GM12878 (cell line): Measurements from ENCODE around the gene SULT1C4. TPM values are rescaled to one million over a fixed set of nuclear protein-coding genes. Genes with fewer than 3 reads are reported as not detected.

Experiments
- ATAC-seq: fragments of 200-7000 bp; cut with Tn5 transposase; 3 replicates; pipeline ENCODE4 v1.9.1; 2020; ENCODE audit warnings: mild to moderate bottlenecking, moderate library complexity
- BruUV-seq: library from RNA; stranded (reverse); fragments of 400-500 nt; replicated peaks from 2 replicates; lab custom pipeline; 2021; lab: Mats Ljungman, UMichigan
- CTCF ChIA-PET: fragments of 300-600 bp; sonication (Branson Sonifier 250); formaldehyde crosslinking; extraction: SDS; loops from one replicate; lab custom pipeline; 2021; ENCODE audit warnings: inconsistent platforms; lab: Yijun Ruan, JAX
- POLR2A ChIA-PET: fragments of 350-600 bp; formaldehyde crosslinking; extraction: SDS; loops from one replicate; lab custom pipeline; 2021; ENCODE audit warnings: inconsistent platforms; lab: Charles Lee
- RAD21 ChIA-PET: fragments of 300-600 bp; sonication (Branson Sonifier 250); formaldehyde crosslinking; loops from one replicate; lab custom pipeline; 2023; ENCODE audit warnings: antibody characterized with exemption; ENCODE audit not compliant: unreplicated experiment; lab: Charles Lee
- SMC1A ChIA-PET: fragments of 300-600 bp; sonication (Branson Sonifier 250); formaldehyde crosslinking; loops from one replicate; lab custom pipeline; 2023; ENCODE audit not compliant: unreplicated experiment, uncharacterized antibody; lab: Charles Lee
- DNase-seq: peaks from one replicate; pipeline ENCODE4 v3.0.0-alpha.2; 2011; ENCODE audit warnings: low read depth, low spot score
- FAIRE-seq: peaks from 3 replicates; lab custom pipeline; 2011; peaks lifted over from hg19 to GRCh38; lab: Jason Lieb, UNC
- H2AFZ ChIP-seq: 2 replicates; pipeline ENCODE4 v1.6.0; 2011; ENCODE audit warnings: low read depth, low read length, control low read depth; ENCODE audit not compliant: control insufficient read depth
- H3K27ac ChIP-seq: 2 replicates; pipeline ENCODE4 v1.5.1; 2011; ENCODE audit warnings: control low read depth; ENCODE audit not compliant: control insufficient read depth, insufficient read depth
- H3K27me3 ChIP-seq, 2 experiments: replicated peaks in 1 of 2; 2 replicates each; pipeline versions ENCODE4 v1.6.0 to v1.6.1; 2011; ENCODE audit warnings: low read length in 1 of 2; ENCODE audit not compliant: control insufficient read depth in 2 of 2, insufficient read depth in 2 of 2
- H3K36me3 ChIP-seq, 2 experiments: 2 replicates each; pipeline ENCODE4 v1.5.1; 2011; ENCODE audit warnings: low read length in 1 of 2; ENCODE audit not compliant: control insufficient read depth in 2 of 2, insufficient read depth in 2 of 2
- H3K4me1 ChIP-seq: 2 replicates; pipeline ENCODE4 v1.6.1; 2011; ENCODE audit warnings: mild to moderate bottlenecking, low read length, moderate library complexity, mixed read lengths; ENCODE audit not compliant: control insufficient read depth, insufficient read depth
- H3K4me2 ChIP-seq: 2 replicates; pipeline ENCODE4 v1.6.0; 2011; ENCODE audit warnings: control low read depth; ENCODE audit not compliant: control insufficient read depth, insufficient read depth
- H3K4me3 ChIP-seq: fragments of 200-600 bp; sonication (generic); 2 replicates; pipeline ENCODE4 v1.5.1; 2016
- H3K79me2 ChIP-seq: 2 replicates; pipeline ENCODE4 v1.6.0; 2011; ENCODE audit warnings: low read length; ENCODE audit not compliant: control insufficient read depth, insufficient read depth
- H3K9ac ChIP-seq: 2 replicates; pipeline ENCODE4 v1.8.0; 2011; ENCODE audit warnings: low read length, control low read depth, mixed read lengths; ENCODE audit not compliant: control insufficient read depth, insufficient read depth
- H3K9me3 ChIP-seq: replicated peaks from 3 replicates; pipeline ENCODE4 v1.5.1; 2011; ENCODE audit warnings: mild to moderate bottlenecking, low read length; ENCODE audit not compliant: control insufficient read depth, insufficient read depth
- H4K20me1 ChIP-seq: 2 replicates; pipeline ENCODE4 v1.6.0; 2011; ENCODE audit not compliant: control insufficient read depth, insufficient read depth
- ATF7 ChIP-seq: fragments of 450-650 bp; IDR thresholded peaks from 2 replicates; pipeline ENCODE4 v1.6.1; 2016; ENCODE audit warnings: low read depth, mild to moderate bottlenecking
- E2F8 ChIP-seq: fragments of 450-650 bp; IDR thresholded peaks from 2 replicates; pipeline ENCODE4 v1.6.1; 2018; ENCODE audit warnings: mild to moderate bottlenecking, low read depth, moderate library complexity; ENCODE audit not compliant: partially characterized antibody
- EGR1 ChIP-seq, 2 experiments: IDR thresholded peaks; 1 replicate in 1 of 2; 2 replicates in 1 of 2; pipeline ENCODE4 v1.6.1; 2011 to 2012; ENCODE audit warnings: low read depth in 2 of 2, low read length in 2 of 2, borderline replicate concordance in 1 of 2, mild to moderate bottlenecking in 1 of 2, moderate library complexity in 1 of 2
- FOXM1 ChIP-seq: IDR thresholded peaks from 2 replicates; pipeline ENCODE4 v1.6.1; 2012; ENCODE audit warnings: low read depth, mild to moderate bottlenecking, inconsistent platforms, low read length, moderate library complexity
- HDAC2 ChIP-seq: fragments of 200-600 bp; sonication (generic); IDR thresholded peaks from 2 replicates; pipeline ENCODE4 v1.6.1; 2017
- JUND ChIP-seq: IDR thresholded peaks from 2 replicates; pipeline ENCODE4 v1.6.1; 2012; ENCODE audit warnings: low read depth, mild to moderate bottlenecking, low read length, improper control_type of control experiment, moderate library complexity
- MAX ChIP-seq: IDR thresholded peaks from 2 replicates; pipeline ENCODE4 v1.6.1; 2012; ENCODE audit warnings: low read depth, low read length, improper control_type of control experiment
- MEF2B ChIP-seq: fragments of 450-650 bp; IDR thresholded peaks from 2 replicates; pipeline ENCODE4 v1.6.1; 2018; ENCODE audit warnings: mild to moderate bottlenecking, moderate library complexity; ENCODE audit not compliant: partially characterized antibody, poor library complexity, severe bottlenecking
- MYB ChIP-seq: fragments of 150-350 bp; IDR thresholded peaks from 2 replicates; pipeline ENCODE4 v1.6.1; 2014; ENCODE audit warnings: mild to moderate bottlenecking, low read depth, low read length, borderline replicate concordance
- MYC ChIP-seq: IDR thresholded peaks from 2 replicates; pipeline ENCODE4 v1.6.1; 2011; ENCODE audit warnings: mild to moderate bottlenecking, low read length, moderate library complexity, inconsistent platforms; ENCODE audit not compliant: insufficient read depth, insufficient replicate concordance, insufficient read length, severe bottlenecking
- NFYB ChIP-seq: IDR thresholded peaks from 2 replicates; pipeline ENCODE4 v1.6.1; 2011; ENCODE audit warnings: low read depth, mild to moderate bottlenecking, low read length, improper control_type of control experiment, moderate library complexity; ENCODE audit not compliant: insufficient read depth
- NR2F1 ChIP-seq: fragments of 450-650 bp; conservative IDR thresholded peaks from 2 replicates; pipeline ENCODE4 v1.6.1; 2017; ENCODE audit warnings: mild to moderate bottlenecking
- PML ChIP-seq: IDR thresholded peaks from 2 replicates; pipeline ENCODE4 v1.6.1; 2012; ENCODE audit warnings: low read length, inconsistent platforms
- RELB ChIP-seq: fragments of 450-650 bp; IDR thresholded peaks from 2 replicates; pipeline ENCODE4 v1.6.1; 2017; ENCODE audit warnings: low read depth, mild to moderate bottlenecking, moderate library complexity
- STAT3 ChIP-seq: IDR thresholded peaks from 2 replicates; pipeline ENCODE4 v1.6.1; 2011; ENCODE audit warnings: low read depth, low read length, improper control_type of control experiment
- SUPT20H ChIP-seq: IDR thresholded peaks from 2 replicates; pipeline ENCODE4 v1.6.1; 2011; ENCODE audit warnings: low read depth, mild to moderate bottlenecking, low read length, moderate library complexity, borderline replicate concordance; ENCODE audit not compliant: control insufficient read depth
- TCF12 ChIP-seq: IDR thresholded peaks from 2 replicates; pipeline ENCODE4 v1.6.1; 2011; ENCODE audit warnings: low read depth, mild to moderate bottlenecking, low read length
- ZBED1 ChIP-seq: IDR thresholded peaks from 2 replicates; pipeline ENCODE4 v1.6.1; 2016; ENCODE audit warnings: borderline replicate concordance
- ZNF217 ChIP-seq: fragments of 450-650 bp; IDR thresholded peaks from 2 replicates; pipeline ENCODE4 v1.6.1; 2017; ENCODE audit warnings: antibody characterized with exemption, mild to moderate bottlenecking
- ZNF274 ChIP-seq: IDR thresholded peaks from one replicate; pipeline ENCODE4 v1.8.0; 2011; ENCODE audit not compliant: insufficient read length, insufficient read depth
- WGBS: methylation state at CpG from one replicate; pipeline ENCODE4 v1.1.6; 2016; ENCODE audit warnings: low lambda C conversion rate; ENCODE audit not compliant: insufficient replicate concordance, insufficient coverage; ENCODE audit errors: missing lambda C conversion rate; 5-methylcytosine and 5-hydroxymethylcytosine counted together
- in situ Hi-C: fragments of 300-500 bp; cut with MboI; formaldehyde crosslinking; loops from 9 replicates; pipeline ENCODE4 v1.14.3; 2018; ENCODE audit warnings: mixed read lengths
- intact Hi-C: fragments of 100-400 bp; cut with micrococcal nuclease; formaldehyde crosslinking; loops from one replicate; pipeline ENCODE4 v1.14.2; 2022; ENCODE audit not compliant: unreplicated experiment
- polyA plus RNA-seq, 11 experiments: library from polyadenylated mRNA; depleted of rRNA in 4 of 11; unstranded in 6 of 11; stranded (reverse) in 5 of 11; fragments of >200 nt; fragmentation: Nextera tagmentation in 4 of 11; fragmentation: Illumina TruSeq in 1 of 11; extraction: Ambion mirVana in 4 of 11; extraction: Trizol in 1 of 11; gene quantifications; 1 replicate in 1 of 11; 2 replicates in 10 of 11; pipeline versions ENCODE4 v1.2.1 to v1.2.3, GENCODE V29; 2011 to 2016; ENCODE audit warnings: inconsistent platforms in 2 of 11, missing spikeins in 2 of 11, low read depth in 1 of 11
- total RNA-seq, 4 experiments: library from RNA; depleted of rRNA in 3 of 4; stranded (reverse); fragments of >200 nt in 3 of 4; fragmentation: Illumina TruSeq in 1 of 4; extraction: Trizol in 1 of 4; gene quantifications; 2 replicates each; pipeline versions ENCODE4 v1.2.1 to v1.2.3, GENCODE V29; 2013 to 2021

SULT1C4 gene
- total and polyA plus RNA-seq, 10 of the 15 experiments (the other 5 are each of a cell fraction or from before 2014, with no cell fraction given) = 0.04 TPM; not detected in 9

- no peak overlapping the region for H2AFZ ChIP-seq
Observed at GRCh38 chr2:108423502-108424251, 45.9 kb downstream of the SULT1C4 start.

More at GRCh38 chr2:108423502-108424251, 45.9 kb downstream of the SULT1C4 start:
- TF ChIP-seq JUND (no peak), SUPT20H (no peak), ZNF217 (no peak), E2F8 (no peak), ZNF274 (no peak), ZBED1 (no peak), HDAC2 (no peak), FOXM1 (no peak), MYB (no peak), NFYB (no peak), TCF12 (no peak), RELB (no peak), EGR1 (IDR thresholded peaks at IDR 0.05; ENCODE audit: borderline replicate concordance in 1 of 2, low read depth in 2 of 2, low read length in 2 of 2) (no peak), MYC (no peak), PML (no peak), MEF2B (no peak), STAT3 (no peak), ATF7 (no peak), MAX (no peak), NR2F1 (no peak)
- H3K27ac ChIP-seq = no peak overlapping the region
- BruUV-seq = no TSS peak
- no peak overlapping the region for H3K4me2 ChIP-seq
- RAD21 ChIA-PET = no interaction called here
- no peak for ATAC-seq
- DNase-seq = no peak
- SMC1A ChIA-PET = interaction anchor here (1.0 kb wide), 1 partner anchor 16 kb away, joined by 4 read pairs; no protein-coding TSS in a partner anchor
- no peak overlapping the region for H3K9ac ChIP-seq
- POLR2A ChIA-PET = no interaction called here
- CTCF ChIA-PET = no interaction called here
- H4K20me1 ChIP-seq = no peaks in the 10 kb centered on the region
- H3K9me3 ChIP-seq = no peaks in the 10 kb centered on the region
- in situ Hi-C loops (no loop called here), intact Hi-C loops (no loop called here)
- no peak overlapping the region for H3K4me3 ChIP-seq
- no peaks in the 10 kb centered on the region for H3K79me2 ChIP-seq
- FAIRE-seq = no peak
- H3K36me3 ChIP-seq = no peaks in the 10 kb centered on the region
- WGBS = 62% methylated on average over 8 of the region's 8 CpGs
- no peaks in the 10 kb centered on the region for H3K4me1 ChIP-seq
- H3K27me3 ChIP-seq = no peaks in the 10 kb centered on the region
